Mucosa of descending colon (tissue), 3 donors: ENCODE results near the gene CDC42SE2. TPM values are rescaled to one million over a fixed set of nuclear protein-coding genes. Genes with fewer than 3 reads are reported as not detected.

ENCODE experiments used
- ATAC-seq: fragments of 200-7000 bp; cut with Tn5 transposase; one replicate; pipeline ENCODE4 v1.9.1; 2020; ENCODE audit warnings: mild to moderate bottlenecking, moderate library complexity
- DNase-seq, 3 donors: peaks; one replicate each; pipeline ENCODE4 v3.0.0-alpha.2; 2020
- H3K36me3 ChIP-seq: fragments of 200-600 bp; one replicate; pipeline ENCODE4 v1.8.0; 2021; ENCODE audit warnings: low read depth, mild to moderate bottlenecking
- H3K4me1 ChIP-seq: fragments of 200-600 bp; one replicate; pipeline ENCODE4 v1.8.0; 2021; ENCODE audit warnings: low read depth, mild to moderate bottlenecking
- H3K4me3 ChIP-seq: fragments of 200-600 bp; one replicate; pipeline ENCODE4 v1.8.0; 2021; ENCODE audit warnings: mild to moderate bottlenecking
- H3K9me3 ChIP-seq: fragments of 200-600 bp; one replicate; pipeline ENCODE4 v1.8.0; 2021; ENCODE audit warnings: mild to moderate bottlenecking
- intact Hi-C, 2 donors: fragments of 100-400 bp; cut with DNase I in 1 of 2; cut with micrococcal nuclease in 1 of 2; formaldehyde crosslinking; loops; one replicate each; pipeline versions ENCODE4 v1.11.0 to v1.11.1; 2022; cut with DNase I, micrococcal nuclease
- total RNA-seq, 3 donors: library from RNA; stranded (reverse); fragmentation: NEBNext Ultra II Directional in 2 of 3; extraction: Animal tissue kit (Norgen Biotek cat#: 25700) in 2 of 3; gene quantifications; one replicate each; pipeline versions ENCODE4 v1.2.1 to v1.2.4, GENCODE V29; 2021 to 2023
- TF ChIP-seq, protein P1 (sequence below): fragments of 200-600 bp; IDR thresholded peaks from one replicate; pipeline ENCODE4 v1.8.0; 2022; ENCODE audit warnings: antibody characterized with exemption, mild to moderate bottlenecking
- donor health status: DM: no; HTN: no; CAD: no; lungs with moderate emphysema.
- donor health status: DM: no; HTN: no; CAD: no.
- donor health status: DM: no; HTN: yes; CAD: no.

Gene CDC42SE2
- total RNA-seq, 3 donors from 2014 or later, result 60.5 to 116 (median 101) TPM

DNA sequence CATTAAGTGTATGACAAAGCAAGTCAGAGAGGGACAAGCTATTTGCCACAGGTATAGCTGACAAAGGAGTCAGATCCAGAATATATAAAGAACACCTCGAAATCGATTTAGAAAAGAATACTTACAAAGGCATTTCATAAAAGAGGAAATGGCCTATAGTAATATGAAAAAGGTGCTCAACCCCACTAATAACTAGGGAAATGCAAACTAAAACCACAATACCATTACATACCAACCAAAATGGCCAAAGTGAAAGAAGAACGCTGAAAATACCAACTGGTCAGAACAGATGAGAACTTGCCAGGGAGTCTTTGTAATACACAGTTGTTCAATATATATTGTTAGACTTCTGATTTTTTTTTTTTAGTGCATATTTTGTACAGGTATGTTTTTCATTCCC is 152.9 kb downstream of the CDC42SE2 start:
- TF ChIP-seq, protein P1, sequence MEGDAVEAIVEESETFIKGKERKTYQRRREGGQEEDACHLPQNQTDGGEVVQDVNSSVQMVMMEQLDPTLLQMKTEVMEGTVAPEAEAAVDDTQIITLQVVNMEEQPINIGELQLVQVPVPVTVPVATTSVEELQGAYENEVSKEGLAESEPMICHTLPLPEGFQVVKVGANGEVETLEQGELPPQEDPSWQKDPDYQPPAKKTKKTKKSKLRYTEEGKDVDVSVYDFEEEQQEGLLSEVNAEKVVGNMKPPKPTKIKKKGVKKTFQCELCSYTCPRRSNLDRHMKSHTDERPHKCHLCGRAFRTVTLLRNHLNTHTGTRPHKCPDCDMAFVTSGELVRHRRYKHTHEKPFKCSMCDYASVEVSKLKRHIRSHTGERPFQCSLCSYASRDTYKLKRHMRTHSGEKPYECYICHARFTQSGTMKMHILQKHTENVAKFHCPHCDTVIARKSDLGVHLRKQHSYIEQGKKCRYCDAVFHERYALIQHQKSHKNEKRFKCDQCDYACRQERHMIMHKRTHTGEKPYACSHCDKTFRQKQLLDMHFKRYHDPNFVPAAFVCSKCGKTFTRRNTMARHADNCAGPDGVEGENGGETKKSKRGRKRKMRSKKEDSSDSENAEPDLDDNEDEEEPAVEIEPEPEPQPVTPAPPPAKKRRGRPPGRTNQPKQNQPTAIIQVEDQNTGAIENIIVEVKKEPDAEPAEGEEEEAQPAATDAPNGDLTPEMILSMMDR, result no peak
- intact Hi-C loops, result loop anchor here in 1 of 2 donors (10.0 kb wide), 1 partner anchor 532 kb away; no protein-coding TSS in a partner anchor
- no peaks in the 10 kb centered on the region for H3K4me1 ChIP-seq
- no peak overlapping the region for H3K4me3 ChIP-seq
- no peaks in the 10 kb centered on the region for H3K9me3 ChIP-seq
- no peak for DNase-seq
- no peak for ATAC-seq
- no peaks in the 10 kb centered on the region for H3K36me3 ChIP-seq

DNA sequence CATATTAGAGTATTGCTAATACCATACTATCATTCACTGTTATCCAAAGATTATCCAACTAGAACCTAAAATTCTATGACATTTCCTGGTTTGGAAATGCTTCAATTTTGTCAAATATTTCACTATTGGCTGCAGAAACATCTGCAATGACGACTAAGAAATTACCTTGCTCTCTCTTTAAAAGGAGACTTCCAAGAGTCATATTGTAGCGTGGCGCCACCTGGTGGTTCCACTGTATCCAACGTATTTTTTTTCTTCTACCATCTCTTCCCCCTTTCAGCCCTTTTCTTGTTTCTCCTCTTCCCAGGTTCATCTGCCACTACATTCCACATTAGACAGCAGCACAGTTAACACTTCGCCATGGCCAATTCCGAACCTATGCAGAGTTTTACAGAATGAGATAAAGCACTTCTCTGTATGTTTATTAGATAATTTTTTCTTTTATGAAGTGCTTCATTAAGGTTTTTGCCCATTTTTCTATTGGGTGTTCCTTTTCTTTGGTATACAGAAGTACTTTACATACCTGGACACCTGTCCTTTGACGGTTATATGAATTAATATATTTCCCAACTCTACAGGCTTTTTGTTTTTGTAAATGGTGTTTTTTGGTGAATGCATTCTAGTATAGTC is 153.5 kb downstream of the CDC42SE2 start:
- H3K4me1 ChIP-seq, result no peaks in the 10 kb centered on the region
- no peaks in the 10 kb centered on the region for H3K36me3 ChIP-seq
- no peak overlapping the region for H3K4me3 ChIP-seq
- no peaks in the 10 kb centered on the region for H3K9me3 ChIP-seq
- ATAC-seq (peak; percentile 90), DNase-seq (peak; percentile 68 to 89 (median 84))
- TF ChIP-seq, protein P1, result peak; percentile 43
- intact Hi-C loops, result loop anchor here in 1 of 2 donors (10.0 kb wide), 1 partner anchor 533 kb away; no protein-coding TSS in a partner anchor

DNA sequence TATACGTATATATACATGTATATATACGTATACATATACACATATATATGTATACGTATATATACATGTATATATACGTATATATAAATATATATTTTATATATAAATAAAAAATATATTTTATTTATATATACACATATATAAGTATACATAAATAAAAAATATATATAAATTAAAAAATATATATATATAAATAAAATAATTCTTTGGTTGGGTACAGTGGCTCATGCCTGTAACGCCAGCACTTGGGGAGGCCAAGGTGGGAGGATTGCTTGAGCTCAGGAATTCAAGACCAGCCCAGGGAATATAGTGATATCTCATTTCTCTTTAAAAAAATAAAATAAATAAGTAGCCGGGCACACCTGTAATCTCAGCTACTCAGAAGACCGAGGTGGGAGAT is 155.0 kb downstream of the CDC42SE2 start:
- Histone ChIP-seq H3K9me3 (no peaks in the 10 kb centered on the region), H3K4me1 (no peaks in the 10 kb centered on the region), H3K4me3 (no peak overlapping the region), H3K36me3 (no peaks in the 10 kb centered on the region)
- TF ChIP-seq, protein P1, result no peak
- no peak for ATAC-seq
- intact Hi-C loops, result loop anchor here in 1 of 2 donors (10.0 kb wide), 1 partner anchor 534 kb away; no protein-coding TSS in a partner anchor
- DNase-seq, result no peak

DNA sequence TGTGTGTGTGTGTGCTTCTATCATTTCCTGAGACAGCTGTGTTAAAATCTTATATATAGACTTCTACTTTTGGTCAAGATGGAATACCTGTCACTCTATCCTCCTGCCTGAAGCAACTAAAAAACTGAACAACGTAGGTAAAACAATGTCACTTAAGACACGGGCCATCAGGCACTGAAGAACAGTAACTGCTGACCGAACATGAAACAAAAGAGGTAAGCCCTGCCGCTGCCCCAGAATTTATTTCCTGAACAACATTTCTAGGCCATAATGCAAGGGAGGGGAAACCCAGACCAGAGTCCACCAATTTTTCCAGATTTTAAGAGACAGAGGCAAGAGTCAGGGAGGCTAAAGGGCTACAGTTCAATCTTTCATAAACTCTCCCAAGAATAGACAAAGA is 156.0 kb downstream of the CDC42SE2 start:
- intact Hi-C loops, result loop anchor here in 1 of 2 donors (10.0 kb wide), 1 partner anchor 535 kb away; no protein-coding TSS in a partner anchor
- TF ChIP-seq, protein P1, result no peak

DNA sequence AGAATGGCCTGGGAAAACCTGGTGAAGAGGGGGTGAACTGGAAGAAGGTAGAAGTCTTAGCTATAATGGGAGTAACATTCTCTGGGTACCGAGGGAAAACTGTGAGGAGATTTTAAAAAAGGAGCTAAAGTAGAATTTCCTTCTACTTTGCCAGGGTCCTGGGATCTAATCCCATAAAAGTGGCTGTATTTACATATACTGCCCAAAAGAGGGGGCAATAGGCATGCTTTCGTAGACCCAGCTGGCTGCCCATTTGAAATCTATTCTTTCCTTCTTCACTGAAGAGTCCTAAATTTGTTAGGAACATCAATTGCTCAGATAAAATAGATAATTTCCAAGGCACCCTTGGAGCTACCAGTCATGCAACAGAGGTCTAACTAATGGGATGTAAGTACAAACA is 159.2 kb downstream of the CDC42SE2 start:
- Histone ChIP-seq H3K9me3 (no peaks in the 10 kb centered on the region), H3K4me1 (no peaks in the 10 kb centered on the region), H3K4me3 (no peak overlapping the region), H3K36me3 (no peaks in the 10 kb centered on the region)
- no peak for DNase-seq
- intact Hi-C loops, result no loop called here
- ATAC-seq, result no peak
- TF ChIP-seq, protein P1, result no peak

More for the DNA sequence above, 156.0 kb downstream of the CDC42SE2 start:
- H3K4me3 ChIP-seq, result no peak overlapping the region
- DNase-seq (no peak), ATAC-seq (no peak)
- H3K4me1 ChIP-seq, result no peaks in the 10 kb centered on the region
- no peaks in the 10 kb centered on the region for H3K9me3 ChIP-seq
- H3K36me3 ChIP-seq, result no peaks in the 10 kb centered on the region
